ENCODE measurements around the gene VAV3. TPM values are rescaled to one million over a fixed set of nuclear protein-coding genes. Genes with fewer than 3 reads are reported as not detected.
A peak's percentile ranks its signal among the peaks of the same experiment; 100 is the strongest.

Gene VAV3
- total and polyA plus RNA-seq, 11 donors, result 0.57 to 8.3 (median 1.9) TPM

DNA sequence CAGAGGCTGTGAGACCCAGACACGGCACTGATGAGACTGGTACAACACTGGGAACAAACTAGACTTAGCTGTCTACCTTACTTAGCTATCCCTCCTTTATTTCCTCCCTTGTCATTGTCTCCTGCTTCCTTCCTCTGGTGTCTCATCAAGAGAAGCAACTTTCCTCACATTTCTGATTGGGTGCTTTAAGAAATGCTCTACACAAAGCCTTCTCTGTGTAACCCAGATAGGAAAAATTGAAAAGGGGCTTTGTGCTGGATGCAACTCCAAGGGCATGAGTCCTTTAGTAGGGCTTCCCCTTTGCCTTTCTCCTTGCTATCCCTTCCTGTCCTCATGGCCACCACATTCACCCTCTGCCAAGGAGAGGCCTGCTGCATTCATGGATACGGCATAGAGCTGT, 274.5 kb downstream of the VAV3 start:
- TF ChIP-seq, protein P1, sequence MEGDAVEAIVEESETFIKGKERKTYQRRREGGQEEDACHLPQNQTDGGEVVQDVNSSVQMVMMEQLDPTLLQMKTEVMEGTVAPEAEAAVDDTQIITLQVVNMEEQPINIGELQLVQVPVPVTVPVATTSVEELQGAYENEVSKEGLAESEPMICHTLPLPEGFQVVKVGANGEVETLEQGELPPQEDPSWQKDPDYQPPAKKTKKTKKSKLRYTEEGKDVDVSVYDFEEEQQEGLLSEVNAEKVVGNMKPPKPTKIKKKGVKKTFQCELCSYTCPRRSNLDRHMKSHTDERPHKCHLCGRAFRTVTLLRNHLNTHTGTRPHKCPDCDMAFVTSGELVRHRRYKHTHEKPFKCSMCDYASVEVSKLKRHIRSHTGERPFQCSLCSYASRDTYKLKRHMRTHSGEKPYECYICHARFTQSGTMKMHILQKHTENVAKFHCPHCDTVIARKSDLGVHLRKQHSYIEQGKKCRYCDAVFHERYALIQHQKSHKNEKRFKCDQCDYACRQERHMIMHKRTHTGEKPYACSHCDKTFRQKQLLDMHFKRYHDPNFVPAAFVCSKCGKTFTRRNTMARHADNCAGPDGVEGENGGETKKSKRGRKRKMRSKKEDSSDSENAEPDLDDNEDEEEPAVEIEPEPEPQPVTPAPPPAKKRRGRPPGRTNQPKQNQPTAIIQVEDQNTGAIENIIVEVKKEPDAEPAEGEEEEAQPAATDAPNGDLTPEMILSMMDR (IDR thresholded peaks at IDR 0.05), result no peak
- WGBS, 4 donors, result 78 to 89% (median 84%) methylated on average over 2 of the region's 2 CpGs
- Histone ChIP-seq H3K27ac (peak overlapping the region in 1 of 12 donors; percentile 4), H3K27me3 (no peaks in the 10 kb centered on the region), H3K4me1 (no peaks in the 10 kb centered on the region), H3K9me3 (no peaks in the 10 kb centered on the region), H3K36me3 (peaks cover 0 to 7% (median 0%) of the 10 kb centered on the region in 9 donors), H3K4me3 (no peak overlapping the region)
- DNase-seq, result no peak
- intact Hi-C loops (cut with DNase I), result no loop called here
- ATAC-seq, result no peak

DNA sequence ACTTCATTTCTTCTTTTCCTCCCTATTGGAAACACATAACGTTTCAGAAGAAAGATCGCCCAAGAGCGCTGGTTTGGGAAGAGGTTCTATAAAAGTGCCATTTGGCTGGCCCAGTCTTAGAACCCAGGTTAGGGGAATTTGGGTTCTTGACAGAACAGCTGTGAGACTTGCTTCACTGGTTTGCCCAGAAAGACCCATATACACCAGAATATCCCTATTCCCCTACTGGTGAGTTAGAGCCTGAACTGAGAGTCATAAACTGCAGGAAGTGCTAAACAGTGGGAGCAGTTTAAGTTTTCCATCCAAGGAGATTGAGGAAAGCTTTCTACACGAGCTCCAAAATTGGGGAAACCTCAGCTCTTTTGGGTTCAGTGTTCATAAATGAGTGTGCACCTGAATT, 275.2 kb downstream of the VAV3 start:
- H3K27ac ChIP-seq, result peak overlapping the region in 1 of 12 donors; percentile 33
- no peak for ATAC-seq

DNA sequence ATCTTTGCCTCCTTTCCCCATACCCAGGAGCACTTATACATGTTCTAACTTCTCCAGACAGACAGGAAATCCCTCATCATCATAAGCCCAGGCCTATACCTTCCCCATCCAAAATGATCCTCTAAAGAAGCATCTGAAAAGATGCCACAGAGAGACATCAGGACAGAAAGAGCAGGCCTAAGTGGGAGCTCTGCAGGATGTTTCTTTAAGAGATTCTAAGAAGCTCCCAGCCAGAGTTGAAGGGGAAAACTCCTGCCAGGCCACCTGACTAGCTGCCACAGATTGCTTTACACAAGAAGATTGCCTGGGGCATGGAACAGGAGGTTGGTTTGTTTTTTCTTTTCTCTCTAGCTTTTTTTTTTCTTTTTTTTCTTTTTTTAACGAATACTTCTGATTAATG, 275.8 kb downstream of the VAV3 start:
- Histone ChIP-seq H3K27me3 (no peaks in the 10 kb centered on the region), H3K4me3 (no peak overlapping the region), H3K4me1 (no peaks in the 10 kb centered on the region), H3K36me3 (peaks cover 0 to 7% (median 0%) of the 10 kb centered on the region in 9 donors), H3K9me3 (no peaks in the 10 kb centered on the region), H3K27ac (peak overlapping the region in 1 of 12 donors; percentile 33)
- intact Hi-C loops (cut with DNase I), result no loop called here
- no peak for DNase-seq
- 58 to 71% (median 62%) methylated on average over 1 of the region's 1 CpG for WGBS, 4 donors
- TF ChIP-seq, protein P1 (IDR thresholded peaks at IDR 0.05), result no peak
- no peak for TF ChIP-seq POLR2A (IDR thresholded peaks at IDR 0.05)
- ATAC-seq, result no peak

More for the DNA sequence above, 275.2 kb downstream of the VAV3 start:
- no peaks in the 10 kb centered on the region for H3K27me3 ChIP-seq
- no peak for DNase-seq
- H3K36me3 ChIP-seq, result peaks cover 0 to 7% (median 0%) of the 10 kb centered on the region in 9 donors
- H3K4me3 ChIP-seq, result no peak overlapping the region
- intact Hi-C loops (cut with DNase I), result no loop called here
- no peaks in the 10 kb centered on the region for H3K4me1 ChIP-seq
- WGBS, 4 donors, result 83 to 86% (median 85%) methylated on average over 4 of the region's 4 CpGs
- no peaks in the 10 kb centered on the region for H3K9me3 ChIP-seq
- TF ChIP-seq, protein P1 (IDR thresholded peaks at IDR 0.05), result no peak
- no peak for TF ChIP-seq POLR2A (IDR thresholded peaks at IDR 0.05)

DNA sequence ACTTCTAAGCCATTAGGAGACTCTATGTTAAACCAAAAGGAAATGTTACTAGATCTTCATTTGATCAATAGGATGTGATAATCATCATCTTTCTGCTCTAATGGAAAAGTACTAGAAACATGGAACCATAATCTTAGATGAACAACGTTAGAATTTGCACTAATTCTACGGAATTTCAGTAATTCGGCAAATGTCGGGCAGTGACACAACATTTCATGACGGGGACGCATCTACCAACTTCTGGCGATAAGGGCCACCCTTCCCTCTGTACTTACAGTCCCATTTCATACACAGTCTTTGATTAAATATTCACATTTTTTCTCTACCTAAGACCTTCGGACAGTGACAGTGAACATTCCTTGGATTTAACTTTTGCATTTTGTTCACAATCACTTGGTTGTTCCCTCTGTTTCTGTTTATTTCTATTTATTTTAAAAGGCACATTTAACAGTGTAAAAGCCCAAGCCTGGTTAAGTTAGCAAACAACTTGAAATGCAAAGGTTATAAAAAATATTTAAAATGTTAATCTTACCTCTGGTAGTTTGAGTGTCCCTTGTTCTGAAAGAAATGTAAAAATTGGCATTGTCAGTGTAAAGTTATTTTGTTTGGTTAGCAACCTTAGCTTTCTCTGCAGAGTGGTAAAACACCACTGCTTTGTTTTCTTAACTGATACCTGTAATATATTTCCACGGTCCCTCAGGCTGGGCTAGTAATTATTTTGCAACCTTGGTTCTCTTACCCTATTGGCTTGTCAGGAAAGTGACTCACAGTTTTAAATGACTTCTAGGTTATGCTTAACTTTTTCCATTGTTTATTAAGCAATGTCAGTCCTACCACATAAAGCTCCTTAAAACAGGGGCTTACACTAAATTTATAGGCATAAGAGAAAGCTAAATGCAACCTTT, 276.9 kb downstream of the VAV3 start:
- TF ChIP-seq, protein P1 (IDR thresholded peaks at IDR 0.05), result no peak
- no peak for TF ChIP-seq POLR2A (IDR thresholded peaks at IDR 0.05)
- H3K36me3 ChIP-seq, result peaks cover 0 to 7% (median 0%) of the 10 kb centered on the region in 9 donors
- WGBS, 4 donors, result 86 to 94% (median 91%) methylated on average over 9 of the region's 9 CpGs
- intact Hi-C loops (cut with DNase I), result no loop called here
- no peaks in the 10 kb centered on the region for H3K9me3 ChIP-seq
- no peak for DNase-seq
- no peaks in the 10 kb centered on the region for H3K4me1 ChIP-seq
- no peak overlapping the region for H3K4me3 ChIP-seq
- ATAC-seq, result no peak
- peak overlapping the region in 1 of 12 donors; percentile 33 for H3K27ac ChIP-seq
- H3K27me3 ChIP-seq, result no peaks in the 10 kb centered on the region

All from heart left ventricle (tissue), 16 donors.